Vagina (tissue), 2 donors: ENCODE measurements around the gene NTNG1.

Source experiments
- POLR2AphosphoS5 ChIP-seq, 2 donors: sonication (generic); formaldehyde crosslinking; IDR thresholded peaks; one replicate each; pipeline ENCODE4 v1.9.0; 2017; ENCODE audit warnings: antibody characterized with exemption in 2 of 2, mild to moderate bottlenecking in 2 of 2, low read depth in 1 of 2; ENCODE audit not compliant: insufficient read depth in 1 of 2
- TF ChIP-seq, protein P1 (sequence below), 3 experiments: fragments of 450-650 bp in 2 of 3; fragments of 200-600 bp in 1 of 3; sonication (generic) in 1 of 3; IDR thresholded peaks; one replicate each; pipeline ENCODE4 v1.5.1; 2017 to 2019; ENCODE audit warnings: antibody characterized with exemption in 3 of 3, mild to moderate bottlenecking in 2 of 3, moderate library complexity in 2 of 3

DNA sequence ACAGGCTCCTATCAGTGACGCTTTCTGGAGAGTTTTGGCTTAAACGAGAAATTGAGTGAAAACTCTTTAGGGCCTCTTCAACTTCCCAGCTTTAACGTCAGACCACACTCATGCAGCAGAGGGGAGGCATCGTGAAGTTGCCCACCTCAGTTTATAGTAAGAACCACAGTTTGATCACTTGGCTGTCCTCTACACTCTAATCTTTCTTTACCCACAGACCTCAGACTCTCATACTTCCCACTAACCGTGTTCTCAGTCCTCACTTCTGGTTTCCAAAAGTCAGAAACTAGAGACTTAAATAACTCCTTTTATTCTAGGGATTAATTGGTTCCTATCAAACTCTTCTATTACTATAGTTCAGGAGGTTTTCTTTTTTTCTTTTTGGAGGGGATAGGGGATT lies 302.2 kb downstream of the NTNG1 start:
- TF ChIP-seq, protein P1, sequence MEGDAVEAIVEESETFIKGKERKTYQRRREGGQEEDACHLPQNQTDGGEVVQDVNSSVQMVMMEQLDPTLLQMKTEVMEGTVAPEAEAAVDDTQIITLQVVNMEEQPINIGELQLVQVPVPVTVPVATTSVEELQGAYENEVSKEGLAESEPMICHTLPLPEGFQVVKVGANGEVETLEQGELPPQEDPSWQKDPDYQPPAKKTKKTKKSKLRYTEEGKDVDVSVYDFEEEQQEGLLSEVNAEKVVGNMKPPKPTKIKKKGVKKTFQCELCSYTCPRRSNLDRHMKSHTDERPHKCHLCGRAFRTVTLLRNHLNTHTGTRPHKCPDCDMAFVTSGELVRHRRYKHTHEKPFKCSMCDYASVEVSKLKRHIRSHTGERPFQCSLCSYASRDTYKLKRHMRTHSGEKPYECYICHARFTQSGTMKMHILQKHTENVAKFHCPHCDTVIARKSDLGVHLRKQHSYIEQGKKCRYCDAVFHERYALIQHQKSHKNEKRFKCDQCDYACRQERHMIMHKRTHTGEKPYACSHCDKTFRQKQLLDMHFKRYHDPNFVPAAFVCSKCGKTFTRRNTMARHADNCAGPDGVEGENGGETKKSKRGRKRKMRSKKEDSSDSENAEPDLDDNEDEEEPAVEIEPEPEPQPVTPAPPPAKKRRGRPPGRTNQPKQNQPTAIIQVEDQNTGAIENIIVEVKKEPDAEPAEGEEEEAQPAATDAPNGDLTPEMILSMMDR (IDR thresholded peaks at IDR 0.05), result no peak
- no peak for TF ChIP-seq POLR2AphosphoS5 (IDR thresholded peaks at IDR 0.05; ENCODE audit: insufficient read depth in 1 of 2, low read depth in 1 of 2)
